ENCODE measurements around the gene AAMP. TPM values are rescaled to one million over a fixed set of nuclear protein-coding genes. Genes with fewer than 3 reads are reported as not detected.

Gene AAMP
- total RNA-seq, 4 donors from 2014 or later: 87.1 to 134 (median 96.0) TPM

GRCh38 chr2:218296200-218296599 lies 26.3 kb upstream of the AAMP start:
- H3K36me3 ChIP-seq: no peaks in the 10 kb centered on the region
- H3K27me3 ChIP-seq: no peaks in the 10 kb centered on the region
- in situ Hi-C loops (cut with MboI; ENCODE audit: low sequenced_read_pairs in 4 of 4) (loop anchor here in 3 of 4 donors (25.0 kb wide), 1 partner anchor 366 kb away; the partner anchor contains the start of genes BCS1L (in 3 of the 3), RNF25 (in 3 of the 3), STK36 (in 3 of the 3) and ZNF142 (in 3 of the 3)), intact Hi-C loops (cut with DNase I; ENCODE audit: low total_unique reads) (no loop called here)
- no peak overlapping the region for H3K27ac ChIP-seq
- ATAC-seq: no peak
- H3K9me3 ChIP-seq: no peaks in the 10 kb centered on the region
- no peak for DNase-seq
- H3K4me3 ChIP-seq: no peak overlapping the region
- H3K4me1 ChIP-seq: peaks cover 5 to 10% of the 10 kb centered on the region in 2 donors
- no peak for TF ChIP-seq POLR2A (IDR thresholded peaks at IDR 0.05)

- H3K9me3 ChIP-seq: no peaks in the 10 kb centered on the region
- ATAC-seq (no peak), DNase-seq (no peak)
- no peak overlapping the region for H3K4me3 ChIP-seq
- no peak for TF ChIP-seq POLR2A (IDR thresholded peaks at IDR 0.05)
- TF ChIP-seq, protein P1, sequence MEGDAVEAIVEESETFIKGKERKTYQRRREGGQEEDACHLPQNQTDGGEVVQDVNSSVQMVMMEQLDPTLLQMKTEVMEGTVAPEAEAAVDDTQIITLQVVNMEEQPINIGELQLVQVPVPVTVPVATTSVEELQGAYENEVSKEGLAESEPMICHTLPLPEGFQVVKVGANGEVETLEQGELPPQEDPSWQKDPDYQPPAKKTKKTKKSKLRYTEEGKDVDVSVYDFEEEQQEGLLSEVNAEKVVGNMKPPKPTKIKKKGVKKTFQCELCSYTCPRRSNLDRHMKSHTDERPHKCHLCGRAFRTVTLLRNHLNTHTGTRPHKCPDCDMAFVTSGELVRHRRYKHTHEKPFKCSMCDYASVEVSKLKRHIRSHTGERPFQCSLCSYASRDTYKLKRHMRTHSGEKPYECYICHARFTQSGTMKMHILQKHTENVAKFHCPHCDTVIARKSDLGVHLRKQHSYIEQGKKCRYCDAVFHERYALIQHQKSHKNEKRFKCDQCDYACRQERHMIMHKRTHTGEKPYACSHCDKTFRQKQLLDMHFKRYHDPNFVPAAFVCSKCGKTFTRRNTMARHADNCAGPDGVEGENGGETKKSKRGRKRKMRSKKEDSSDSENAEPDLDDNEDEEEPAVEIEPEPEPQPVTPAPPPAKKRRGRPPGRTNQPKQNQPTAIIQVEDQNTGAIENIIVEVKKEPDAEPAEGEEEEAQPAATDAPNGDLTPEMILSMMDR (IDR thresholded peaks at IDR 0.05 in 4 of 5, conservative IDR thresholded peaks at IDR 0.05 in 1 of 5): no peak
- H3K36me3 ChIP-seq: no peaks in the 10 kb centered on the region
- no peaks in the 10 kb centered on the region for H3K27me3 ChIP-seq
- in situ Hi-C loops (cut with MboI; ENCODE audit: low sequenced_read_pairs in 4 of 4) (loop anchor here in 3 of 4 donors (25.0 kb wide), 1 partner anchor 367 kb away; the partner anchor contains the start of genes BCS1L (in 3 of the 3), RNF25 (in 3 of the 3), STK36 (in 3 of the 3) and ZNF142 (in 3 of the 3)), intact Hi-C loops (cut with DNase I; ENCODE audit: low total_unique reads) (no loop called here)
- peaks cover 16 to 22% of the 10 kb centered on the region in 2 donors for H3K4me1 ChIP-seq
- no peak overlapping the region for H3K27ac ChIP-seq
These were observed 25.1 kb upstream of the AAMP start for GRCh38 chr2:218295029-218295428.

DNA sequence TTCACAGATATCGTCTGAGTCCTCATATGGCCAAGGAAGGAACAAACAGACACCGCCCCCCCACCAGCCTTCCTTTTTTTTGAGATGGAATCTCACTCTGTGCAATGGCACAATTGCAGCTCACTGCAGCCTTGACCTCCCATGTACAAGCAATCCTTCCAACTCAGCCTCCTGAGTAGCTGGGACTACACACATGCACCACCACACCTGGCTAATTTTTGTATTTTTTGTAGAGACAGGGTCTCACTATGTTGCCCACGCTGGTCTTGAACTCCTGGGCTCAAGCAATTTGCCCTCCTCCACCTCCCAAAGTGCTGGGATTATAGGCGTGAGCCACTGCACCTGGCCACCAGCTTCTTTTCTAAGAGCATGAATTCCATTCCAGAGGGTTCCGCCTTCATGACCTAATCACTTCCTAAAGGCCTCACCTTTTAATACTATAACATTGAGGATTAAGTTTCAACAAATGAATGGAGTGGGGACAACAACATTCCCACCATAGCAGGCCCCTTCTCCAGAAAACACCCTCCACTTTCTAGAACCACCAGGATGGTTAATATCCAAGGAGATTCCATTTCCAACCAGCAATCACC lies 24.6 kb upstream of the AAMP start:
- no peak overlapping the region for H3K27ac ChIP-seq
- DNase-seq (no peak), ATAC-seq (no peak)
- intact Hi-C loops (cut with DNase I; ENCODE audit: low total_unique reads): loop anchor here (5.0 kb wide), 2 partner anchors 273 to 363 kb away; partner anchors contain the start of genes BCS1L, CNOT9, USP37 and ZNF142
- TF ChIP-seq, protein P1 (IDR thresholded peaks at IDR 0.05 in 4 of 5, conservative IDR thresholded peaks at IDR 0.05 in 1 of 5): no peak
- no peak for TF ChIP-seq POLR2A (IDR thresholded peaks at IDR 0.05)
- H3K36me3 ChIP-seq: no peaks in the 10 kb centered on the region
- no peaks in the 10 kb centered on the region for H3K9me3 ChIP-seq
- in situ Hi-C loops (cut with MboI; ENCODE audit: low sequenced_read_pairs in 4 of 4): loop anchor here in 3 of 4 donors (25.0 kb wide), 1 partner anchor 368 kb away; the partner anchor contains the start of genes BCS1L (in 3 of the 3), RNF25 (in 3 of the 3), STK36 (in 3 of the 3) and ZNF142 (in 3 of the 3)
- H3K4me1 ChIP-seq: peaks cover 21 to 27% of the 10 kb centered on the region in 2 donors
- H3K4me3 ChIP-seq: no peak overlapping the region
- H3K27me3 ChIP-seq: no peaks in the 10 kb centered on the region

GRCh38 chr2:218293715-218294429 lies 23.9 kb upstream of the AAMP start:
- intact Hi-C loops (cut with DNase I; ENCODE audit: low total_unique reads) (loop anchor here (5.0 kb wide), 2 partner anchors 273 to 363 kb away; partner anchors contain the start of genes BCS1L, CNOT9, USP37 and ZNF142), in situ Hi-C loops (cut with MboI; ENCODE audit: low sequenced_read_pairs in 4 of 4) (loop anchor here in 3 of 4 donors (25.0 kb wide), 1 partner anchor 368 kb away; the partner anchor contains the start of genes BCS1L (in 3 of the 3), RNF25 (in 3 of the 3), STK36 (in 3 of the 3) and ZNF142 (in 3 of the 3))
- Histone ChIP-seq H3K36me3 (no peaks in the 10 kb centered on the region), H3K4me3 (no peak overlapping the region), H3K4me1 (peaks cover 28 to 34% of the 10 kb centered on the region in 2 donors), H3K9me3 (no peaks in the 10 kb centered on the region), H3K27ac (no peak overlapping the region), H3K27me3 (no peaks in the 10 kb centered on the region)
- no peak for DNase-seq
- no peak for ATAC-seq
- no peak for TF ChIP-seq POLR2A (IDR thresholded peaks at IDR 0.05)
- TF ChIP-seq, protein P1 (IDR thresholded peaks at IDR 0.05 in 4 of 5, conservative IDR thresholded peaks at IDR 0.05 in 1 of 5): no peak

All from gastrocnemius medialis (tissue), 4 donors.